AG04450 (cell line): ENCODE data around the gene CKM. TPM values are rescaled to one million over a fixed set of nuclear protein-coding genes. Genes with fewer than 3 reads are reported as not detected.

Experiments
- CTCF ChIA-PET: fragments of 300-600, 350-600 bp; formaldehyde crosslinking; extraction: SDS; loops from one replicate; lab custom pipeline; 2022; ENCODE audit warnings: antibody characterized with exemption, inconsistent platforms; lab: Charles Lee
- POLR2A ChIA-PET: fragments of 350-600 bp; formaldehyde crosslinking; extraction: SDS; loops from one replicate; lab custom pipeline; 2021; ENCODE audit warnings: antibody characterized with exemption, inconsistent platforms; lab: Yijun Ruan, JAX
- DNase-seq: peaks from one replicate; pipeline ENCODE4 v3.0.0-alpha.2; 2011; ENCODE audit warnings: low read depth, low spot score
- H3K27ac ChIP-seq: one replicate; pipeline ENCODE4 v1.5.1; 2012; ENCODE audit warnings: low read depth, low read length, control low read depth
- H3K27me3 ChIP-seq: one replicate; pipeline ENCODE4 v1.6.0; 2012; ENCODE audit warnings: low read length; ENCODE audit not compliant: control insufficient read depth, insufficient read depth
- H3K4me3 ChIP-seq: 2 replicates; pipeline ENCODE4 v1.5.1; 2011; ENCODE audit warnings: mild to moderate bottlenecking, low read depth, low read length, control low read depth
- H3K9me3 ChIP-seq: 2 replicates; pipeline ENCODE4 v1.5.1; 2012; ENCODE audit warnings: low read length; ENCODE audit not compliant: control insufficient read depth, insufficient read depth
- polyA plus RNA-seq: library from polyadenylated mRNA; depleted of rRNA; stranded (reverse); fragments of >200 nt; gene quantifications from 2 replicates; pipeline ENCODE4 v1.2.3, GENCODE V29; 2011
- TF ChIP-seq, protein P1 (sequence below): IDR thresholded peaks from 2 replicates; pipeline ENCODE4 v1.5.1; 2011; ENCODE audit warnings: low read depth, low read length, control low read depth, inconsistent platforms

CKM gene
- polyA plus RNA-seq, 1 experiment = not detected

DNA sequence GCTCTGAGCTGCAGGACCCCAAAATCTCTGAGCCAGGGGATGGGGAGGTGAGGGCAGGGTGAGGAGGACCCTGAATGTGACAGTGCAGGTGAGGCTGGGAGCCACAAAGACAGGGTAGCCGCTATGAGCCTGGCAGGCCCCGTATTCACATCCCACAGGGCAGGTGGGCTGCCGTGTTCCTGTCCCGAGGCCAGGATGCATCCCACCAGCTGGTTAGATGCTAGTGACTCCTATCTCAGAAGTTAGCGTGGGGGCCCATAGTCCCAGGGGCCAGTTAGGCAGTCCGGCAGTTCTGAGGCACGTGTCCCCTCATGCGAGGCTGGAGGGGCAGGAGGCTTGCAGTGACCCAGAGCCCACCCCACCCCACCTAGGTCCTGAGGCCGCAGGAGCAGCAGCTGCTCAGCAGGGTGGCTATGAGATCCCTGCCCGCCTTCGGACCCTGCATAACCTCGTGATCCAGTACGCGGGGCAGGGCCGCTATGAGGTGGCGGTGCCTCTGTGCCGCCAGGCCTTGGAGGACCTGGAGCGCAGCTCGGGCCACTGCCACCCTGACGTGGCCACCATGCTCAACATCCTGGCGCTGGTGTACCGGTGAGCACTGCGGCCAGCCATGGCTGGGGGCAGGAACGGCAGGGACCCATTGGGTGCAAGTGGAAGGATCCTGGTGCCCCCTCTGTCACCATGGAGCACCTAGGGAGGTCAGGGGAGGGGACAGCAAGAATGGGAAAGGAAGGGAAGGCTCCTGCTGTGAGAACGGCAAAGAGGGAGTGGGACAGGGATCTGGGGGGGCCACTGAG, 25.1 kb upstream of the CKM start:
- TF ChIP-seq, protein P1, sequence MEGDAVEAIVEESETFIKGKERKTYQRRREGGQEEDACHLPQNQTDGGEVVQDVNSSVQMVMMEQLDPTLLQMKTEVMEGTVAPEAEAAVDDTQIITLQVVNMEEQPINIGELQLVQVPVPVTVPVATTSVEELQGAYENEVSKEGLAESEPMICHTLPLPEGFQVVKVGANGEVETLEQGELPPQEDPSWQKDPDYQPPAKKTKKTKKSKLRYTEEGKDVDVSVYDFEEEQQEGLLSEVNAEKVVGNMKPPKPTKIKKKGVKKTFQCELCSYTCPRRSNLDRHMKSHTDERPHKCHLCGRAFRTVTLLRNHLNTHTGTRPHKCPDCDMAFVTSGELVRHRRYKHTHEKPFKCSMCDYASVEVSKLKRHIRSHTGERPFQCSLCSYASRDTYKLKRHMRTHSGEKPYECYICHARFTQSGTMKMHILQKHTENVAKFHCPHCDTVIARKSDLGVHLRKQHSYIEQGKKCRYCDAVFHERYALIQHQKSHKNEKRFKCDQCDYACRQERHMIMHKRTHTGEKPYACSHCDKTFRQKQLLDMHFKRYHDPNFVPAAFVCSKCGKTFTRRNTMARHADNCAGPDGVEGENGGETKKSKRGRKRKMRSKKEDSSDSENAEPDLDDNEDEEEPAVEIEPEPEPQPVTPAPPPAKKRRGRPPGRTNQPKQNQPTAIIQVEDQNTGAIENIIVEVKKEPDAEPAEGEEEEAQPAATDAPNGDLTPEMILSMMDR = no peak
- H3K27me3 ChIP-seq = peaks cover 3% of the 10 kb centered on the region
- ChIA-PET POLR2A (no interaction called here), CTCF (no interaction called here)
- no peak overlapping the region for H3K4me3 ChIP-seq
- no peaks in the 10 kb centered on the region; the same call in 1 of the 2 replicates for H3K9me3 ChIP-seq
- DNase-seq = no peak
- H3K27ac ChIP-seq = no peak overlapping the region

DNA sequence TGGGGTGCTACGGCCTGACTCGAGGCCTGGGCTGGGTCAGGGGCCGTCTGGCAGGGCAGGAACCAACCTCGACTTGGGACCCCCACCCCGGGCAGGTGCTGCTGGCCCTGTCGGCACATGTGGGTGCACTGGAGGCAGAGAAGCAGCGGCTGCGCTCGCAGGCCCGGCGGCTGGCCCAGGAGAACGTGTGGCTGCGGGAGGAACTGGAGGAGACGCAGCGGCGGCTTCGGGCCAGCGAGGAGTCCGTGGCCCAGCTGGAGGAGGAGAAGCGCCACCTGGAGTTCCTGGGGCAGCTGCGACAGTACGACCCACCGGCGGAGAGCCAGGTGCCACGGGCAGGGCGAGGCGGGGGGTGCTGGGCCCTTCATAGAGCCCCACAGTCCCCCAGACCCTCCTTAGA, 23.8 kb upstream of the CKM start:
- ChIA-PET CTCF (no interaction called here), POLR2A (no interaction called here)
- no peak for DNase-seq
- Histone ChIP-seq H3K27me3 (peaks cover 3% of the 10 kb centered on the region), H3K4me3 (no peak overlapping the region), H3K27ac (no peak overlapping the region), H3K9me3 (no peaks in the 10 kb centered on the region; the same call in 1 of the 2 replicates)
- TF ChIP-seq, protein P1 = no peak; the same call in 1 of the 2 replicates

DNA sequence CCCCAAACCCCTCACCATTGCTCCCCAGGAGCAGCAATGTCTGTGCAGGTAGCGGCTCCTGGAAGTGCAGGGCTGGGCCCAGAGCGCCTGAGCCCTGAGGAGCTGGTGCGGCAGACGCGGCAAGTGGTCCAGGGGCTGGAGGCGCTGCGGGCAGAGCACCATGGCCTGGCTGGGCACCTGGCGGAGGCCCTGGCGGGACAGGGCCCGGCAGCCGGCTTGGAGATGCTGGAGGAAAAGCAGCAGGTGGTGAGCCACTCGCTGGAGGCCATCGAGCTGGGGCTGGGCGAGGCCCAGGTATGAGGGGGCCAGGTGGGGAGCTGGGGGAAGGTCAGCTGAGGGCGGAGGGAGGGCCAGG, 22.8 kb upstream of the CKM start:
- Histone ChIP-seq H3K4me3 (no peak overlapping the region), H3K9me3 (no peaks in the 10 kb centered on the region; the same call in 1 of the 2 replicates), H3K27me3 (peaks cover 6% of the 10 kb centered on the region), H3K27ac (no peak overlapping the region)
- ChIA-PET CTCF (no interaction called here), POLR2A (interaction anchor here (0.6 to 0.9 kb wide), 2 partner anchors 29 to 126 kb away, joined by 4 to 8 read pairs; no protein-coding TSS in a partner anchor)
- DNase-seq = no peak
- TF ChIP-seq, protein P1 = no peak

DNA sequence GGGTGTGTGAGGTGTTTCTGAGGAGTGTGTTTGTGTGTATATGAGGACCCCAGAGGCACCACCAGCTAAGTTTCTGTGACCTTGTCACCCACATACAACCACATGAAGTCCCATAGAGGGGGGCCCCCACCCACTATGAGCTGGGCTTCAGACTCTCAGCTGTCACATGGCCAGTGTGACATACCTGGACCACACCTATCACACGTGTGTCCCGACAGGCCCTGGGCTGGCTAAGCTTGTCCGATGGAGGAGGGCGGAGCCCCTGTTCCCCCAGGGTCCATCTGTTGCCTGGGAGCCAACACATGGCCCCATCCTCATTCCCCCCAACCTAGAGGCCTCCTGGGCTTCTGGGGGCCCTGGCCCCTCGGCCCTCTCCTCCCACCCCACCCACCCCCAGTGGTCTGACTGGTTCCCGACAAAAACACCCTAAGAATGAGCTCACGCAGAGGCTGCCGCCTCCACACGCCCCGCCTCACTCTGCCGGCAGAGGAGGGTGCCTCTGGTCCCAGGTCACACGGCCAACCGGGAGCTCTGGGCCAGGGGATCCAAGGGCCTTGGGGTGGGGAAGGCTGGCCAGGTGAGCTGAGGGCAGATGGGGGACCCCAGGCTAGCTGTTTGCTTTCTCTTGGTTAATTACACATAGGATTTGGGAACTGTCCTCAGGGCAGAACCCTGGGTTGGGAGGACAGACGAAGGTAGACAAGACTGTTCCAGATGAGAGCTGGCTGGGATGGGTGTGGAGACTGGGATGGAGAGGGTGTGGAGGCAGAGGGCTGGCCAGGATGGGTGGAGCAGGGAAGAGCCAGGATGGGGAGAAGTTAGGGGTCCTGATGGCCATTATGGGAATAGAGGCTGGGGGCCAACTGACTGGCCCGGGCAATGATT, 22.2 kb upstream of the CKM start:
- ChIA-PET CTCF (no interaction called here), POLR2A (interaction anchor here (0.6 to 0.9 kb wide), 4 partner anchors 29 to 163 kb away, joined by 3 to 8 read pairs (median 4); no protein-coding TSS in a partner anchor)
- TF ChIP-seq, protein P1 = no peak
- Histone ChIP-seq H3K27ac (no peak overlapping the region), H3K9me3 (no peaks in the 10 kb centered on the region; the same call in 1 of the 2 replicates), H3K4me3 (no peak overlapping the region), H3K27me3 (peaks cover 6% of the 10 kb centered on the region)
- DNase-seq = no peak

DNA sequence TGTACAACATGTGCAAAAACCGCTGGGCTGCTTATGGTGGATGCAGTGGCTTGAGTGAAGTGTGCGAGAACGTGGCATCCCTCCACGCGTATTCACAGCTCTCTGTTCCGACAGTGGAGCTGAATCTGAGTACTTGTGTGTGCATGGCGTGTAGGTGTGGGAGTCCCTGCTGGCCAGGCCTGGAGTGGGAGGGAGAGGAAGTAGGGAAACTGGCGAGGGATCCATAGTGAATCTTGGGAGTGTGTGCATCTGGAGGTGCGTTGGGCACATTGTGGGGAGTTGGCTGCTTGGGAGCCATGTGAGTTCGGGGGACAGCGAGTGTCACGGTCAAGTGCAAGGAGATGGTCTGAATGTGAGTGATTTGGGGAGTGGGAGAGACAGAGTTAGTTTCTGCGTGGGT, 20.2 kb upstream of the CKM start:
- POLR2A ChIA-PET = no interaction called here
- H3K27ac ChIP-seq = no peak overlapping the region
- no peak overlapping the region for H3K4me3 ChIP-seq
- peaks cover 6% of the 10 kb centered on the region for H3K27me3 ChIP-seq
- no peaks in the 10 kb centered on the region; the same call in 1 of the 2 replicates for H3K9me3 ChIP-seq
- no peak for DNase-seq
- CTCF ChIA-PET = no interaction called here
- TF ChIP-seq, protein P1 = no peak
